Natural killer cell (primary cell): ENCODE results near the gene VPS9D1. TPM values are rescaled to one million over a fixed set of nuclear protein-coding genes. Genes with fewer than 3 reads are reported as not detected.
A peak's percentile ranks its signal among the peaks of the same experiment; 100 is the strongest.

Source experiments
- ATAC-seq, 3 donors: fragments of 150-1000 bp in 2 of 3; fragments of 200-7000 bp in 1 of 3; cut with Tn5 transposase; 1 replicate in 1 of 3; 2 replicates in 2 of 3; pipeline ENCODE4 v1.10.0; 2021; ENCODE audit warnings: mild to moderate bottlenecking in 2 of 3, moderate library complexity in 2 of 3
- DNase-seq, 2 donors: peaks; one replicate each; pipeline versions ENCODE4 v3.0.0 to v3.0.0-alpha.2; 2013 to 2021; ENCODE audit warnings: mixed read lengths in 1 of 2
- H3K27ac ChIP-seq: one replicate; pipeline ENCODE4 v1.5.1; 2013; ENCODE audit warnings: mild to moderate bottlenecking, low read length
- H3K27me3 ChIP-seq: one replicate; pipeline ENCODE4 v1.6.1; 2013; ENCODE audit warnings: low read length; ENCODE audit not compliant: control insufficient read depth, insufficient read depth
- H3K36me3 ChIP-seq: one replicate; pipeline ENCODE4 v1.6.1; 2013; ENCODE audit warnings: low read length; ENCODE audit not compliant: control insufficient read depth, insufficient read depth
- H3K4me1 ChIP-seq: one replicate; pipeline ENCODE4 v1.6.1; 2013; ENCODE audit warnings: low read length; ENCODE audit not compliant: control insufficient read depth, insufficient read depth
- H3K4me3 ChIP-seq: one replicate; pipeline ENCODE4 v1.5.1; 2013; ENCODE audit warnings: low read length
- H3K9me3 ChIP-seq: one replicate; pipeline ENCODE4 v1.6.1; 2013; ENCODE audit warnings: low read length; ENCODE audit not compliant: control insufficient read depth, insufficient read depth
- H3K27ac Mint-ChIP-seq, 2 donors: one replicate each; pipeline ENCODE4 v1.8.0; 2022; ENCODE audit warnings: mild to moderate bottlenecking in 2 of 2, mixed read lengths in 2 of 2, moderate library complexity in 1 of 2
- H3K27me3 Mint-ChIP-seq, 2 donors: one replicate each; pipeline ENCODE4 v1.8.0; 2022; ENCODE audit warnings: low read depth in 2 of 2, mixed read lengths in 2 of 2
- H3K36me3 Mint-ChIP-seq: one replicate; pipeline ENCODE4 v1.8.0; 2022; ENCODE audit warnings: mixed read lengths
- H3K4me1 Mint-ChIP-seq, 2 donors: one replicate each; pipeline ENCODE4 v1.8.0; 2022; ENCODE audit warnings: mixed read lengths in 2 of 2
- H3K4me3 Mint-ChIP-seq: one replicate; pipeline ENCODE4 v1.8.0; 2022; ENCODE audit warnings: mild to moderate bottlenecking, moderate library complexity, mixed read lengths
- H3K9me3 Mint-ChIP-seq, 2 donors: one replicate each; pipeline ENCODE4 v1.8.0; 2022; ENCODE audit warnings: mixed read lengths in 2 of 2
- CTCF ChIP-seq: fragments of 200-600 bp; IDR thresholded peaks from one replicate; pipeline ENCODE4 v1.8.0; 2022; ENCODE audit warnings: antibody characterized with exemption
- WGBS: methylation state at CpG from one replicate; pipeline ENCODE4 v1.1.7; 2013; ENCODE audit warnings: missing lambda C conversion rate; ENCODE audit not compliant: insufficient coverage; 5-methylcytosine and 5-hydroxymethylcytosine counted together
- intact Hi-C: fragments of 100-400 bp; cut with micrococcal nuclease; formaldehyde crosslinking; loops from one replicate; pipeline ENCODE4 v1.14.2; 2022
- total RNA-seq, 4 donors: library from RNA; stranded (reverse); fragments of 120-200 nt in 1 of 4; gene quantifications; one replicate each; pipeline versions ENCODE4 v1.2.3 to v1.2.4, GENCODE V29; 2013 to 2022

Gene VPS9D1
- total RNA-seq, 3 donors from 2014 or later (not counting 1 experiment from before 2014, with no cell fraction given), result 31.7 to 43.0 (median 35.4) TPM

DNA sequence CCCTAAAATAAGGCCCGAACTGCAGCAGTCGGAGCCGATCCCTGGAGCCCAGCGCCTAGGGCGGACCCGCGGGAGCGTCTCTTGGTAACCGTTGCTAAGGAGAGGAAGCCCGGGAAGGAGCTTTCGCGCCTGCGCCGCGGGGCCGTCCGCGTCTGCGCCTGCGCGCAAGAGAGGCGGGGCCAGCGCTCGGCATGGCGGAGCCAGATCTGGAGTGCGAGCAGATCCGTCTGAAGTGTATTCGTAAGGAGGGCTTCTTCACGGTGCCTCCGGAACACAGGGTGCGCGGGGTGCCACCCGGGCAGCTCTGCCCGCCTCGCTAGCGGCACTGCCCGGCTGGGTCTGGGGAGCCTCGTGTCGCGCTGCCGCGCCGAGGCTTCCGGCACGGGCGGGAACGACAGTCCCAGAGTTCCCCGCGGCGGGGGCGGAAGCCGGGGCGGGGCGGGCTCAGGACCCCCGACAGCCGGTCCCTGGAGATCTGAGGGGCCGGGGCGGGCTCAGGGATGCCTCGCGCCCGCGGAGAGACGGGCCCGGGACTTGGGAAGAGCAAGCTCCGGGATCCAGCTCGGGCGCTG is 34.1 kb downstream of the VPS9D1 start, which contains the start of gene CDK10:
TSS of gene CDK10 (plus strand) at position 170 of the 572 bp plus-strand sequence. CDS start at position 192, 22 bp downstream.
- TF ChIP-seq CTCF, result no peak
- Mint-ChIP-seq H3K27me3 (no peaks in the 10 kb centered on the region), H3K4me1 (peaks cover 7 to 20% of the 10 kb centered on the region in 2 donors), H3K27ac (peak within 1 kb of the TSS; percentile 89 to 92), H3K36me3 (no peaks in the 10 kb centered on the region), H3K9me3 (no peaks in the 10 kb centered on the region), H3K4me3 (peak within 1 kb of the TSS; percentile 96)
- Histone ChIP-seq H3K27ac (peak within 1 kb of the TSS; percentile 60), H3K27me3 (no peaks in the 10 kb centered on the region), H3K4me3 (peak within 1 kb of the TSS; percentile 52), H3K36me3 (peaks cover 10% of the 10 kb centered on the region), H3K4me1 (peaks cover 19% of the 10 kb centered on the region), H3K9me3 (no peaks in the 10 kb centered on the region)
- under 1% methylated on average over 67 of the region's 67 CpGs for WGBS
- DNase-seq, result peak; percentile 92 to 94
- intact Hi-C loops, result loop anchor here (2.0 kb wide), 1 partner anchor 14 kb away; the partner anchor contains the start of gene SPATA2L
- peak; percentile 86 to 87 (median 86) for ATAC-seq

- Histone ChIP-seq H3K36me3 (peaks cover 5% of the 10 kb centered on the region), H3K4me3 (no peak overlapping the region), H3K9me3 (no peaks in the 10 kb centered on the region), H3K27ac (no peak overlapping the region), H3K4me1 (peaks cover 19% of the 10 kb centered on the region), H3K27me3 (no peaks in the 10 kb centered on the region)
- Mint-ChIP-seq H3K27me3 (no peaks in the 10 kb centered on the region), H3K9me3 (no peaks in the 10 kb centered on the region), H3K27ac (peak overlapping the region in 1 of 2 donors; percentile 92), H3K4me3 (peak overlapping the region; percentile 17), H3K4me1 (peaks cover 7 to 20% of the 10 kb centered on the region in 2 donors), H3K36me3 (no peaks in the 10 kb centered on the region)
- no peak for DNase-seq
- no peak for ATAC-seq
- intact Hi-C loops, result loop anchor here (2.0 kb wide), 1 partner anchor 15 kb away; the partner anchor contains the start of gene SPATA2L
- WGBS, result no CpG with 5 or more reads among the region's 1 CpG
- TF ChIP-seq CTCF, result no peak
Observed at GRCh38 chr16:89685916-89686315, 34.8 kb downstream of the VPS9D1 start.

DNA sequence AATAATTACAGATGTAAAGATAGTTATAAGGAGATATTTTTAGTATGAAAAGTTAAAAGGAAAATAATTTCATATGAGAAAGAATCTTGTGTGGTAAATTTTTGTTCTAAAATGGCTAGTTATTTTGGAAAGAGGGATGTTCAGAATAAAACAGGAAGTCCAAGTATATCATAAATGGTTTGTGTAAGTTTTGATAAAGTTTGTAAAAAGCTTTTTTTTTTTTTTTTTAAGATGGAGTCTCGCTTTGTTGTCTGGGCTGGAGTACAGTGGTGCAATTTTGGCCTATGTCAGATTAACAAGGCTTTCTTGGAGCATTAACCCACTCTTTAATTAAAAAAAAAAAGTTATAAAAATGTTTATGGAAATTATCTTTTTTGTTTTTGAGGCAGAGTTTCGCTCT is 42.4 kb downstream of the VPS9D1 start:
- intact Hi-C loops, result no loop called here
- H3K4me1 Mint-ChIP-seq, result no peaks in the 10 kb centered on the region
- H3K27me3 ChIP-seq, result no peaks in the 10 kb centered on the region
- H3K27ac Mint-ChIP-seq, result no peak overlapping the region
- H3K4me1 ChIP-seq, result no peaks in the 10 kb centered on the region
- ATAC-seq, result no peak
- H3K4me3 ChIP-seq, result no peak overlapping the region
- H3K4me3 Mint-ChIP-seq, result no peak overlapping the region
- no peaks in the 10 kb centered on the region for H3K36me3 ChIP-seq
- no peaks in the 10 kb centered on the region for H3K36me3 Mint-ChIP-seq
- no peaks in the 10 kb centered on the region for H3K9me3 ChIP-seq
- no peak overlapping the region for H3K27ac ChIP-seq
- no peak for DNase-seq
- H3K9me3 Mint-ChIP-seq, result no peaks in the 10 kb centered on the region
- H3K27me3 Mint-ChIP-seq, result no peaks in the 10 kb centered on the region
- WGBS, result 100% methylated on average over 1 of the region's 2 CpGs
- no peak for TF ChIP-seq CTCF
